NCI-H524 treated with DMSO at 0.1 percent for 48 hours (cell line): Measurements from ENCODE around the gene EFR3B.
"Not testable (repeated sequence)": the region's sequence is repeated elsewhere in the genome, so short reads cannot be mapped to it uniquely, and the experiment has no call there.

Source experiments
- DNase-seq: peaks from one replicate; lab custom pipeline; 2025; lab: John Stamatoyannopoulos, UW

The EFR3B gene

DNA sequence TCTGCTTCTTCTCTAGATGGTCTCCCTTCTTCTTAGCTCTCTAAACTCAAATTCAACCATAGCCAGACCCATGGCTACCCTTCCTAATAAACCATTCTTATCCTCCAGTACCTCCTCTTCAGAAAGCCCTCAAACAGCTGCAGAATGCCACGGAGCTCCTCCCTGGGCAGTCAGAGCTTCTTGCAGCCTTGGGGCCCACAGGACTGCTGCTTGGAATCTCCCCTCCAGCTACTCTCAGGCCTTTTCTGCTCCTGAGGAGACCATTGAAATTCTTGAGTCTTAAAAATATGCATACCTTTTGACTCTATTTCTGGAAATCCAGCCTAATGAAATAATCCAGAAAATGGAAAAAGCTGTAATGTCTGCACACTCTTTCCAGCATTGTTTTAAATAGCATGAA is 30.7 kb downstream of the EFR3B start:
- no peak for DNase-seq

- no peak for DNase-seq
Measured at GRCh38 chr2:25073025-25073424, 31.1 kb downstream of the EFR3B start.

GRCh38 chr2:25073914-25074313 is 32.0 kb downstream of the EFR3B start:
- no peak for DNase-seq

GRCh38 chr2:25074826-25075225 is 33.0 kb downstream of the EFR3B start:
- no peak for DNase-seq

GRCh38 chr2:25076749-25077148 is 34.9 kb downstream of the EFR3B start:
- DNase-seq, result no peak

DNA sequence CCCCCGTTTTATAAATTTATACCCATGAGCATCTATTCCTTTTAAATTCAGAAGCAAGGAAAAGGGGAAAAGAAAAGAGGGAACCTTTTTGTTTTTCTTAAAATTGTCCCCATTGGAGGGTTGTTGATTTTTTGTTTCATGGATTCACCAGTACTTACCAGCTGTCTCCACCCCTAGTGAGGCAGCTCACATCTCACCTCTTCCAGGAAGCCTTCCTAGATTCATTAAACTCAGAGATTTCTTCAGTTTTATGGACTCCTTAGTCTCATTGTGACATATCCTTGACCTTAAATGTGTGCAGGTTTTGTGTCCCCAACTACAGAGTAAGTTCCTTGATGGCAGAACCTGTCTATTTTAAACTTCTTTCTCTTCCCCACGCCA is 35.9 kb downstream of the EFR3B start:
- no peak for DNase-seq

DNA sequence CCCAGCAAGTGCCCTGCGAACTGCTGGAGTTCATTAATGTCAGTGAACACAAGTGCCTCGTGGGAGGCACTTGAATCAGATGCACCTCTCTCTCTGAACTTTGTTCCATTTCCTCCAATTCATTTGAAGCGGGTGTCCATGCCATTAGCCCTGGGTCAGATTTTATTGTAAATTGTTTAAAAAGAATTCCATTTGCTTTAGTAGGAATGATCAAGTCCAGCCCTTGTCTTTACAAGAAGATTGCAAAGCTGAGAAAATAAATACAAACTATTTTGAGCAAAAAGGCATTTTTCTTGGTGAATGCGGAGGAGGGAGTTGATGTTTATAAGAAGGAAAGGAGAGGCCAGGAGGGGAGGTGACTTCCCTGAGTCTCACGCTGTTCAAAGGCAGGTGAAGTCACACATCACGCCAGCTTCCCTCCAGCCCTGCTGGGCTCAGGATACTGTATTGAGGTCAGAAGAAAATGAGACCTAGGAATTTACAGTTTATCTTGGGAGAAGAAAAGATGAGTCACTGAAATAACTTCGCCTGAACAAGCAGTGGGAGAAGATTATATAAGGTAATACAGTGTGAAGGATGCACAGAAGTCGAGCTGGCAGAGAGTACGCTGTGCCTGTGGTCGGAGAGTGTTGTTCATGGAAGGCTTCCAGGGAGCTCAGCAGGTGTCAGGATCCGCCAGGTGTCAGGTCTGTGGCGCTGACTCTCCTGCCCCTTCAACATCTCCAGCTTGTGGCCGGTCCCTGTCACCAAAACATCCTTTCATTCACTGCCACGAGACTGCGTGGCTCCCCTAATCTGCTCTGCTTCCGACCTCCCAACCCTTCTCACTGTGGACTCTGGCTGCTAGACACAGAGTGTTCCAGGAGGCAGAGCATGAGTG is 36.5 kb downstream of the EFR3B start:
- DNase-seq, result no peak

GRCh38 chr2:25079050-25079635 is 37.3 kb downstream of the EFR3B start:
- no peak for DNase-seq

DNA sequence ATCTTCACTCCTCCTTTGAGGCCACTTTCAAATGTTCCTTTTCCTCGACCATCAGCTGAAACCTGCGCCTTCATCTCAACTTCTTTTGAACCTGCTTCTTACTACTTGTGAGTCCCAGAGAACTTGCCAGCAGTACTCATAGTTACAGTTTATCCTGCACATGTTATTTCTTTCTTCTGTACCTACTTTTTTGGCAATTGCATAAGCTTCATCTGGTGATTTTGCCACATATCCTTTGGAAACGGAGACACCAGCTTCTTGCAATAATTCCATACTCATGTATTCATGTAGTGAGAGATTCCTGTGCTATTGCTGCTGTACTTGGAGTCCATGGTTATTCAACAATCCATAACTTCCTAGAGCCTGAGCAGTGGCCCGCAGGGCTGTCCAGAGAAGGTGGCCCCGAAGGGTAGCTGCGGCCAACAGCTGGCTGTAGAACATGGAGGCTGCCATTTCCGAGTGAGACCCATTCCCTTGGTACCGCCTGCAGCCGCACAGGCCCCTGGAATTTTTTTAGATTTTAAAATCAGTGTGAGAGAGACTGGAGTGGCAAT is 39.4 kb downstream of the EFR3B start:
- DNase-seq, result no peak

GRCh38 chr2:25082002-25082622 is 40.2 kb downstream of the EFR3B start:
- DNase-seq, result no peak

GRCh38 chr2:25085761-25086560 is 44.1 kb downstream of the EFR3B start:
- no peak for DNase-seq

- no peak for DNase-seq
Measured at GRCh38 chr2:25088817-25089516, 47.1 kb downstream of the EFR3B start.

DNA sequence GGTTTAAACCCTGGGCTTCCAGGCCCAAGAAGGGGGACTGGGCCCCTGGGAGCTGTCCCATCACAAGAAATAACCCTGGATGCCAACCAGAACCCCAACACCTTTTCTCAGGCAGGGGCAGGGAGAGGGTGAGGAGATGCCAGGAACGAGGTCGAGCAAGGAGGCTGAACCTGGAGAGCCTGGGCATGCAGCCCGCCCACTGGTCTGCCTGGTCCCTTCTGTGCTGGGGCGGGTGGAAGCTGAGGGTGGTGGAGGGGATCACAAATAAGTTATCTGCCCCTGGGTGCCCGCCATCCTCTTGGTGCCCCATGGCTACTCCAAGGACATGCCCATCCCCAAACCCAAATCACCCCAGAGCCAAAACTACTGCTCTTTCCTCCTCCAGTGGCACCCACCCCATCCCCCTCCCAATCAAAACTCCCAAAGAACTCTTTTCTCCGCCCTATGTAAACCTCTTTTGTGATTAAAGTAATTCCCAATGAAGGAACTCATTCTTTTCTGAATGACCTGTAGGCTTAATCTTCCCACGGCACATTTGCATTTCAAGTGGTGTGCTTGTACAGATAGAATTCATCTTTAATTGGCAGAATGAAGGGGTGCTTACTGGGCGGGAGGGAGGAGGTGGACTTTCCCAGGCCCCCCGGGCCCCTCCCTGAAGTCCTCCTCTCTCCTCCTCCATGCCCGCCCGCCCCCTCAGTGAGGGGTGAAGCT is 47.9 kb downstream of the EFR3B start:
- no peak for DNase-seq

- DNase-seq, result no peak
Measured at GRCh38 chr2:25090801-25091200, 48.9 kb downstream of the EFR3B start.

DNA sequence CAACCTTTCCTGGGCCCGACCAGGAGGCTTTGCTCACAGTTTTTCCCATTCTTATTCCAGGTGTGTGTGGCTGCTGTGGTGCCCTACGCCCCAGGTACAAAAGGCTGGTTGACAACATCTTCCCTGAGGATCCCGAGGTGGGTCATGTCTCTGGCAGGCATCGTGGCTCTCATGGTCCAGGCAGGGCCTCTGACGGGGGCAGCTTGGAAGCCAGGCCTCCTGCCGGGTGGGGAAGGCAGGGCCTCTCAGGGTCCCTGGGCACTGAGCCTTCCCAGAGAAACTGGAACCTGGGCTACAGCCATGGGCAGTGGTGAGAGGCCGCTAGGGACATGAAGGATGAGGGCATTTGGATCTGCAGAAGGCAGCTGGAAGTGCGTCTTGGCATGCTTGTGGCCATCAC is 49.4 kb downstream of the EFR3B start:
- no peak for DNase-seq

DNA sequence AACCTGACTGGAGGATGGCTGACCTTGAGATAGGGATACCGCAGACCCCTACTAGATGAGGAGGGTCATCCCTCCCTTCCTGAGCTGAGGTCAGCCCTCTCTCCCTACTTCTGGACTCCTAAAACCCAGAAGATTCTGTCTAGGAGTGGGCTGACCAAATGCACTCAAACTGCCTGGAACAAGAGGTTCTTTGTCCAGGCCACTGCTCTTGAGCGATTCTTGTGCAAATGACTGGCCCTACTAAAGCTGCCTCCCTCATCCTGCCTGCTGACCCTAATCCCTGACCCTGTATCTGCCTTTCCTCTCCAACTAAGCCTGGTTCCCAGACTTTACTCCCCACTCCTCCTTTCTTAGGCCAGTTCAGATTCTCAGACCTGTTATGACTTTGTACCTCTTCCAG is 56.2 kb downstream of the EFR3B start:
- DNase-seq, result no peak

- DNase-seq, result no peak
Measured at GRCh38 chr2:25098670-25099486, 57.0 kb downstream of the EFR3B start.

DNA sequence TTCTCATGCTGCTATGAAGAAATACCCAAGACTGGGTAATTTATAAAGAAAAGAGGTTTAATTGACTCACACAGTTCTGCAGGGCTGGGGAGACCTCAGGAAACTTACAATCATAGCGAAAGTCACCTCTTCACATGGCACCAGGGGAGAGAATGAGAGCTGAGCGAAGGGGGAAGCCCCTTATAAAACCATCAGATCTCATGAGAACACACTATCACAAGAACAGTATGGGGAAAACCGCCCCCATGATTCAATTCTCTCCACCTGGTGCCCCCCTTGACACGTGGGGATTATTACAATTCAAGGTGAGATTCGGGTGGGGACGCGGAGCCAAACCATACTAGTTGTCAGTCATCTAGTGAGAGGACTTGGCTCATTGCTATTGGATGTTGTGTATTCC is 60.5 kb downstream of the EFR3B start:
- not testable (repeated sequence) for DNase-seq

DNA sequence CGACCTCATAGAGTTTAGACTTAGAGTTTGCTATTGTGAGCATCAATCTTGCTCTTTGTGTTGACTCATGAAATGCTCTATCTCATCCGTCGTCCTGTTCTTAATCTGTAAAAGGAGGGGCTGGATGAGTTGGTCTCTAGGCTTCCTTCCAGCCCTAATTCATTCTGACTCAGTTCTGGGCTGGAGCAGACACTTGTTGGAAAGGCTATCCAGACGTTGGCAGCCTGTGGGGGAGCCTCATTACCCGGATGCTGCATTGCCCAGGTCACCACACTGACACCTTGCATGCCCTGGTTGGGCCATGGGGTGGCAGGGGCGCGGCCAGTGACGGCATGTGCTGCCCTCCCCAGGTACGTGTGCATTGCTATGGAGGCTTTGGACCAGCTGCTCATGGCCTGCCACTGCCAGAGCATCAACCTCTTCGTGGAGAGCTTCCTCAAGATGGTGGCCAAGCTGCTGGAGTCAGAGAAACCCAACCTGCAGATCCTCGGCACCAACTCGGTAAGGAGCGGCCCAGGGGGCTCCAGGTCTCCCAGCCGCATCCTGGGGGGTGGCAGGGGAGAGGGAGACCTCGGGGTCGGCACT is 61.5 kb downstream of the EFR3B start:
- no peak for DNase-seq

- no peak for DNase-seq
Measured at GRCh38 chr2:25104736-25105135, 62.9 kb downstream of the EFR3B start.
